Suprapubic skin (tissue), 4 donors: ENCODE results near the gene AMPH. TPM values are rescaled to one million over a fixed set of nuclear protein-coding genes. Genes with fewer than 3 reads are reported as not detected.

Experiments used
- DNase-seq, 2 donors: peaks; one replicate each; pipeline ENCODE4 v3.0.0-alpha.2; 2019; ENCODE audit warnings: low spot score in 2 of 2
- H3K27ac ChIP-seq: fragments of 200-600 bp; sonication (generic); one replicate; pipeline ENCODE4 v1.5.1; 2019
- H3K27me3 ChIP-seq: fragments of 200-600 bp; sonication (generic); one replicate; pipeline ENCODE4 v1.5.1; 2019
- H3K36me3 ChIP-seq: fragments of 200-600 bp; sonication (generic); one replicate; pipeline ENCODE4 v1.5.1; 2019
- H3K4me1 ChIP-seq: fragments of 200-600 bp; sonication (generic); one replicate; pipeline ENCODE4 v1.5.1; 2019
- H3K4me3 ChIP-seq: fragments of 200-600 bp; sonication (generic); one replicate; pipeline ENCODE4 v1.5.1; 2019; ENCODE audit warnings: mild to moderate bottlenecking
- H3K9me3 ChIP-seq: fragments of 200-600 bp; sonication (generic); one replicate; pipeline ENCODE4 v1.5.1; 2019
- CTCF ChIP-seq, 2 donors: fragments of 200-600 bp in 1 of 2; fragments of 450-650 bp in 1 of 2; sonication (generic) in 1 of 2; IDR thresholded peaks; one replicate each; pipeline ENCODE4 v1.5.1; 2016 to 2019; ENCODE audit warnings: antibody characterized with exemption in 2 of 2, mild to moderate bottlenecking in 1 of 2, moderate library complexity in 1 of 2
- EP300 ChIP-seq: sonication (generic); formaldehyde crosslinking; IDR thresholded peaks from one replicate; pipeline ENCODE4 v1.6.1; 2017; ENCODE audit warnings: antibody characterized with exemption
- POLR2A ChIP-seq, 2 donors: fragments of 450-650 bp; IDR thresholded peaks; one replicate each; pipeline ENCODE4 v1.6.1; 2017; ENCODE audit warnings: antibody characterized with exemption in 2 of 2, mild to moderate bottlenecking in 2 of 2, moderate library complexity in 2 of 2
- POLR2AphosphoS5 ChIP-seq, 3 donors: sonication (generic); formaldehyde crosslinking; IDR thresholded peaks; one replicate each; pipeline ENCODE4 v1.6.1; 2017; ENCODE audit warnings: antibody characterized with exemption in 3 of 3
- WGBS: methylation state at CpG from one replicate; pipeline ENCODE4 v1.1.5; 2018; 5-methylcytosine and 5-hydroxymethylcytosine counted together
- total RNA-seq, 4 donors: library from RNA; depleted of rRNA; stranded (reverse); fragments of >200 nt; gene quantifications; one replicate each; pipeline ENCODE4 v1.1.0, GENCODE V29; 2016

The AMPH gene
- total RNA-seq, 4 donors from 2014 or later: 1.7 to 6.3 (median 2.3) TPM

GRCh38 chr7:38438970-38439369 is 192.2 kb downstream of the AMPH start:
- Histone ChIP-seq H3K4me1 (no peaks in the 10 kb centered on the region), H3K27me3 (no peaks in the 10 kb centered on the region), H3K27ac (no peak overlapping the region), H3K4me3 (no peak overlapping the region), H3K9me3 (no peaks in the 10 kb centered on the region), H3K36me3 (no peaks in the 10 kb centered on the region)
- TF ChIP-seq POLR2A (IDR thresholded peaks at IDR 0.05) (no peak), CTCF (IDR thresholded peaks at IDR 0.05) (no peak), POLR2AphosphoS5 (IDR thresholded peaks at IDR 0.05) (no peak), EP300 (no peak)
- no peak for DNase-seq

GRCh38 chr7:38432671-38433070 is 198.5 kb downstream of the AMPH start:
- H3K36me3 ChIP-seq: no peaks in the 10 kb centered on the region
- H3K4me3 ChIP-seq: no peak overlapping the region
- DNase-seq: no peak
- TF ChIP-seq POLR2A (IDR thresholded peaks at IDR 0.05): no peak
- TF ChIP-seq CTCF (IDR thresholded peaks at IDR 0.05): no peak
- no peak for TF ChIP-seq POLR2AphosphoS5 (IDR thresholded peaks at IDR 0.05)
- no peak for TF ChIP-seq EP300
- H3K4me1 ChIP-seq: no peaks in the 10 kb centered on the region
- H3K27me3 ChIP-seq: no peaks in the 10 kb centered on the region
- no peaks in the 10 kb centered on the region for H3K9me3 ChIP-seq
- no peak overlapping the region for H3K27ac ChIP-seq
- WGBS: 90% methylated on average over 3 of the region's 3 CpGs

GRCh38 chr7:38432080-38432479 is 199.1 kb downstream of the AMPH start:
- H3K27ac ChIP-seq: no peak overlapping the region
- H3K36me3 ChIP-seq: no peaks in the 10 kb centered on the region
- no peaks in the 10 kb centered on the region for H3K4me1 ChIP-seq
- no peak overlapping the region for H3K4me3 ChIP-seq
- no peak for DNase-seq
- 92% methylated on average over 1 of the region's 1 CpG for WGBS
- TF ChIP-seq POLR2AphosphoS5 (IDR thresholded peaks at IDR 0.05) (no peak), CTCF (IDR thresholded peaks at IDR 0.05) (no peak), EP300 (no peak), POLR2A (IDR thresholded peaks at IDR 0.05) (no peak)
- no peaks in the 10 kb centered on the region for H3K27me3 ChIP-seq
- H3K9me3 ChIP-seq: no peaks in the 10 kb centered on the region

GRCh38 chr7:38429057-38429456 is 202.1 kb downstream of the AMPH start:
- H3K36me3 ChIP-seq: no peaks in the 10 kb centered on the region

GRCh38 chr7:38428041-38428440 is 203.1 kb downstream of the AMPH start:
- H3K27ac ChIP-seq: no peak overlapping the region
- no peaks in the 10 kb centered on the region for H3K36me3 ChIP-seq
- 53% methylated on average over 1 of the region's 1 CpG for WGBS
- DNase-seq: no peak
- no peaks in the 10 kb centered on the region for H3K27me3 ChIP-seq
- H3K9me3 ChIP-seq: no peaks in the 10 kb centered on the region
- TF ChIP-seq POLR2AphosphoS5 (IDR thresholded peaks at IDR 0.05): no peak
- TF ChIP-seq EP300: no peak
- TF ChIP-seq POLR2A (IDR thresholded peaks at IDR 0.05): no peak
- TF ChIP-seq CTCF (IDR thresholded peaks at IDR 0.05): no peak
- H3K4me1 ChIP-seq: no peaks in the 10 kb centered on the region
- no peak overlapping the region for H3K4me3 ChIP-seq

More at GRCh38 chr7:38429057-38429456, 202.1 kb downstream of the AMPH start:
- Histone ChIP-seq H3K4me3 (no peak overlapping the region), H3K4me1 (no peaks in the 10 kb centered on the region), H3K9me3 (no peaks in the 10 kb centered on the region), H3K27ac (no peak overlapping the region), H3K27me3 (no peaks in the 10 kb centered on the region)
- WGBS: 85% methylated on average over 7 of the region's 7 CpGs
- no peak for DNase-seq
- TF ChIP-seq CTCF (IDR thresholded peaks at IDR 0.05) (no peak), EP300 (no peak), POLR2AphosphoS5 (IDR thresholded peaks at IDR 0.05) (no peak), POLR2A (IDR thresholded peaks at IDR 0.05) (no peak)
